ENCODE measurements around the gene TAF11L12.
"Not testable (repeated sequence)": the region's sequence is repeated elsewhere in the genome, so short reads cannot be mapped to it uniquely, and the experiment has no call there.

Gene TAF11L12

DNA sequence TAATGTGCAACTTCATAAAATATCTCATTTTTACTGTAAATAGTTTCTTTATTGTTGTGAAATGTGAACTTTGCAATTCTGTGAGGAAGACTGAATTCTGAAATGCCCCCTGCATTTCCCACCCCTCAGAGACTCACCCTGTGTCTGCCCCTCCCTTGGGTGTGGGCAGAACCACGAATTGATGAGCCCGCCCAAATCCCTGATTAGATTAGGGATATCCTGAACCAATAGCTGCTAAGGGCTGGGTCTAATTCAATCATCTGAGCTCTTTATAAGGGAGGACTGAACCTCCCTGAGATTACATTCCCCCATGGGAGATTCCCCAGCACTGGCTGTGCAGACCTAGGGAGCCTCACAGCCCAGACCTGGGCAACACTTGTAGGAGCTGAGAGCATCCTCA is at the start of gene TAF11L12:
TAF11L12 (plus strand) TSS at position 301 of the 400 bp plus-strand sequence.
- not testable (repeated sequence) for DNase-seq

DNA sequence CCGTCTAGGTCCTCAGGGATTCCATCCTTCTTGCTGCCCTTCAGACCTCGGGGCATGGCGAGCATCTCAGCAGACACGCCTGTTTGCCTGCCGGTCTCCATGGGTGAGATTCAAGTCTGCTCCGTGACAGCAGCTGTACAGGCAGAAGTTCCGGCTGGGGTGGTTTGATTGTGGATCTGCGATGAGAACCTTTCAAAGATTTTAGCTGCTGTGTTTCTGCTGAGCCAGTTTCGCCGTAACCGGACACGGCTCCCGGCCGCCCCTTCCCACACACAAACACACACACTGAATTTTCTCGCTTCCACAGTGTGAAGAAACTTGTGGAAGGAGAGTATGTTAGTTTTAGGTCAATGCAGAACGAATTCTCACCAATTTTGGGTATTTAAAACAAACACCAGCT is 24.5 kb upstream of the TAF11L12 start, which contains the start of gene TAF11L7:
TAF11L7 (minus strand) TSS at position 101 of the 400 bp plus-strand sequence.
- not testable (repeated sequence) for DNase-seq

DNA sequence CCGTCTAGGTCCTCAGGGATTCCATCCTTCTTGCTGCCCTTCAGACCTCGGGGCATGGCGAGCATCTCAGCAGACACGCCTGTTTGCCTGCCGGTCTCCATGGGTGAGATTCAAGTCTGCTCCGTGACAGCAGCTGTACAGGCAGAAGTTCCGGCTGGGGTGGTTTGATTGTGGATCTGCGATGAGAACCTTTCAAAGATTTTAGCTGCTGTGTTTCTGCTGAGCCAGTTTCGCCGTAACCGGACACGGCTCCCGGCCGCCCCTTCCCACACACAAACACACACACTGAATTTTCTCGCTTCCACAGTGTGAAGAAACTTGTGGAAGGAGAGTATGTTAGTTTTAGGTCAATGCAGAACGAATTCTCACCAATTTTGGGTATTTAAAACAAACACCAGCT is 19.3 kb upstream of the TAF11L12 start, which contains the start of gene TAF11L8:
TAF11L8 (minus strand) TSS at position 101 of the 400 bp plus-strand sequence.
- DNase-seq: not testable (repeated sequence)

DNA sequence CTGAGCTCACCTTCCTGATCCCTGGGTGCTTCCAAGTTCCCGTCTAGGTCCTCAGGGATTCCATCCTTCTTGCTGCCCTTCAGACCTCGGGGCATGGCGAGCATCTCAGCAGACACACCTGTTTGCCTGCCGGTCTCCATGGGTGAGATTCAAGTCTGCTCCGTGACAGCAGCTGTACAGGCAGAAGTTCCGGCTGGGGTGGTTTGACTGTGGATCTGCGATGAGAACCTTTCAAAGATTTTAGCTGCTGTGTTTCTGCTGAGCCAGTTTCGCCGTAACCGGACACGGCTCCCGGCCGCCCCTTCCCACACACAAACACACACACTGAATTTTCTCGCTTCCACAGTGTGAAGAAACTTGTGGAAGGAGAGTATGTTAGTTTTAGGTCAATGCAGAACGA is 15.9 kb upstream of the TAF11L12 start, which contains the start of gene TAF11L9:
TAF11L9 (minus strand) TSS at position 140 of the 400 bp plus-strand sequence.
- DNase-seq: not testable (repeated sequence)

DNA sequence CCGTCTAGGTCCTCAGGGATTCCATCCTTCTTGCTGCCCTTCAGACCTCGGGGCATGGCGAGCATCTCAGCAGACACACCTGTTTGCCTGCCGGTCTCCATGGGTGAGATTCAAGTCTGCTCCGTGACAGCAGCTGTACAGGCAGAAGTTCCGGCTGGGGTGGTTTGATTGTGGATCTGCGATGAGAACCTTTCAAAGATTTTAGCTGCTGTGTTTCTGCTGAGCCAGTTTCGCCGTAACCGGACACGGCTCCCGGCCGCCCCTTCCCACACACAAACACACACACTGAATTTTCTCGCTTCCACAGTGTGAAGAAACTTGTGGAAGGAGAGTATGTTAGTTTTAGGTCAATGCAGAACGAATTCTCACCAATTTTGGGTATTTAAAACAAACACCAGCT is 12.5 kb upstream of the TAF11L12 start, which contains the start of gene TAF11L10:
TAF11L10 (minus strand) TSS at position 101 of the 400 bp plus-strand sequence.
- DNase-seq: not testable (repeated sequence)

DNA sequence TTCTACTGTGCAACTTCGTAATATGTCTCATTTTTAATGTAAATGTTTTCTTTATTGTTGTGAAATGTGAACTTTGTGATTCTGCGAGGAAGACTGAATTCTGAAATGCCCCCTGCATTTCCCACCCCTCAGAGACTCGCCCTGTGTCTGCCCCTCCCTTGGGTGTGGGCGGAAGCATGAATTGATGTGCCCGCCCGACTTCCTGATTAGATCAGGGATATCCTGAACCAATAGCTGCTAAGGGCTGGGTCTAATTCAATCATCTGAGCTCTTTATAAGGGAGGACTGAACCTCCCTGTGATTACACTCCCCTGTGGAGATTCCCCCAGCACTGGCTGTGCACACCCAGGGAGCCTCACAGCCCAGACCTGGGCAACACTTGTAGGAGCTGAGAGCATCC is 6.3 kb upstream of the TAF11L12 start, which contains the start of gene TAF11L11:
TAF11L11 (plus strand) TSS at position 304 of the 400 bp plus-strand sequence.
- not testable (repeated sequence) for DNase-seq

DNA sequence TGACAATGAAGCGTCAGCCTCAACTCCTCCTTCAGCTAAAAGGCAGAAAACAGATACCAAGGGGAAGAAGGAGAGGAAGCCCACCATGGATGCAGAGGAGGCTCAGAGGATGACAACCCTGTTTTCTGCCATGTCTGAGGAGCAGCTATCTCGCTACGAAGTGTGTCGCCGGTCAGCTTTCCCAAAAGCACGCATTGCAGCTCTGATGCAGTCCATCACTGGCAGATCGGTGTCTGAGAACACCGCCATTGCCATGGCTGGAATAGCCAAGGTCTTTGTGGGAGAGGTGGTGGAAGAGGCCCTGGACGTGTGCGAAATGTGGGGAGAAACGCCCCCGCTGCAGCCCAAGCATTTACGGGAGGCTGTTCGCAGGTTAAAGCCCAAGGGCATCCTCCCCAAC is 5.2 kb upstream of the TAF11L12 start:
- no peak for DNase-seq

DNA sequence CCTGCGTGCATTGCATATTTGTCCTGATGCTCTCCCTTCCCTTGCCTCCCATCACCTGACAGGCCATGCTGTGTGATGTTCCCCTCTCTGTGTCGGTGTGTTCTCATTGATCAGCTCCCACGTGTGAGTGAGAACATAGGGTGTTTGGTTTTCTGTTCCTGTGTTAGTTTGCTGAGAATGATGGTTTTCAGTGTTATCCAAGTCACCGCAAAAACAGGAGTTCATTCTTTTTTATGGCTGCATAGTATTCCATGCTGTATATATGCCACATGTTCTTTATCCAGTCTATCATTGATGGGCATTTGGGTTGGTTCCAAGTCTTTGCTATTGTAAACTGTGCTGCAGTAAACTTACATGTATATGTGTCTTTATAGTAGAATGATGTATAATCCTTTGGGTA is 2.7 kb upstream of the TAF11L12 start:
- DNase-seq: not testable (repeated sequence)

DNA sequence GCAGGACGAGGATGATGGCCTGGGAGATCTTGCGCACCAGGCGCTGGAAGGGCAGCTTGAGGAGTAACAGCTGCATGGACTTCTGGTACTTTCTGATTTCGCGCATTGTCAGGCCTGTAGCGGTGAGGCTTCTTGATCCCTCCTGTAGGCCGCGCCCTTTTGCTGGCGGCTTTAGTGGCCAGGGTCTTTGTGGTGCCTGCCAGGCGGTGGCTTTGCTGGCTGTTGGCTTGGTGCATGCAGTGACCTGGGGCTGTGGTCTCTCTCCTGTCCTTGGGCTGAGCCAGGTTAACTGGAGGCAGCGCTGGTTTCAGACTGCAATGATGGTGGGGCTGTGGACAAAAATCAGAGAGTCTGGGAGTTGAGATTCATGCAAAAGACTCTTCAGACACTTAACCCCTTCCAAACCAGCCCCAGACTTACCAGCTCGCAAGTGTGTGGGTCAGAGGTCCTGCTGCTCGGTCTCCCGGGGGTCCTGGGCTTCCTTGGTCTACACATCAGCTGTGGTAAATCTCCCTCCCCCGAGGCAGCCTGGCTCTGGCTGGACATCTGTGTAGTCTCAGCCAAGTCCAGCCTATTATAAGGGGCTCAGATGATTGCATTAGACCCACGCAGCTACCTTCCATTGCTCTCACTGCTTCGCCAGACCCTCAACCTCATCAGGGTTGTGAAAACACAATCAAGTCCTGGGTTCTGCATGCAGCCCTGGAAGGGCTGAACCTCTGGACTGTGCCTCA is 4.8 kb downstream of the TAF11L12 start:
- DNase-seq: no peak

DNA sequence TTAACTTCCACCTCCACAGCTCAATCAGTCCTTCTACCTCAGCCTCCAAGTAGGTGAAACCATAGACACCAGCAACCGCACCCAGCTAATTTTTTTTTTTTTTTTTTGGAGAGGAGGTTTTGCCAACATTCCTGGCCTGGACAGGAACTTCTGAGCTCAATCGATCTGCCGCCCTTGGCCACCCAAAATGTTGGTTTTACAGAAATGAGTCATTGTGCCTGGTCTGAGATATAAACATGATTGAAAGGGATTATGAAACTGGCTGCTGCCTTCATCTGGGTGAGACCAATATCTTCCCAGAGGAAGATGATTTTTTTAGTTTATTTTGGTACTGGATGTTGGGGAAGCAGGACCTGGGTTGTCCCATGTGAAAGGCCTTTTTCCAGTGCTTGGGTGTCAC is 9.2 kb downstream of the TAF11L12 start:
- DNase-seq: no peak

DNA sequence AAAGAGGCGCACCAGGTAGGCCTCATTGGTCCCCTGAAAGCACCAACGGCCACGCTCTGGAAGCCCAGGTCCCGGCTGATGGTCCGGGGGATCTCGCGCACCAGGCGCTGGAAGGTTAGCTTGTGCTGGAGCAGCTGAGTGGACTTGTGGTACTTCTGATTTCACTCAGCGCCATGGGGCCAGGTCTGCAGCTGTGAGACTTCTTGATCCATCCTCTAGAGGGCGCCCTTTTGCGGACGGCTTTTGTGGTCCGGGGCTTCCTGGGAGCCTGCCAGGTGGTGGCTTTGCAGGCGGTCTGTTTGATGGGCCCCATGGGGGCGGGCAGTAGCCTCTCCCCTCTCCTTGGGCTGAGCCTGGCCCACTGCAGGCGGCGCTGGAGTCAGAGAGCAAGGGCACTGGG is 10.4 kb downstream of the TAF11L12 start:
- no peak for DNase-seq

DNA sequence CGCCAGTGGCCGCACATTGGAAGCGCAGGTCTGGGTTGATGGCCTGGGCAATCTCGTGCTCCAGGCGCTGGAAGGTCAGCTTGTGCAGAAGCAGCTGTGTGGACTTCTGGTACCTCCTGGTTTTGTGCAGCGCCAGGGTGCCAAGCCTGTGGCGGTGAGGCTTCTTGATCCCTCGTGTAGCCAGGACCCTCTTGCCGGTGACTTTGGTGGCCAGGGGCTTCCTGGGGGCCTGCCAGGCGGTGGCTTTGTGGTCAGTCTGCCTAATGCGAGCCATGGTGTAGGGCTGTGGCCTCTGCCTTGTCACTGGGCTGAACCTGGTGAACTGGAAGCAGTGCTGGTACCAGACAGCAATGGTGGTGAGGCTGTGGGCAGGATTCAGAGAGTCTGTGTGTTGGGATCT is 15.5 kb downstream of the TAF11L12 start:
- no peak for DNase-seq

DNA sequence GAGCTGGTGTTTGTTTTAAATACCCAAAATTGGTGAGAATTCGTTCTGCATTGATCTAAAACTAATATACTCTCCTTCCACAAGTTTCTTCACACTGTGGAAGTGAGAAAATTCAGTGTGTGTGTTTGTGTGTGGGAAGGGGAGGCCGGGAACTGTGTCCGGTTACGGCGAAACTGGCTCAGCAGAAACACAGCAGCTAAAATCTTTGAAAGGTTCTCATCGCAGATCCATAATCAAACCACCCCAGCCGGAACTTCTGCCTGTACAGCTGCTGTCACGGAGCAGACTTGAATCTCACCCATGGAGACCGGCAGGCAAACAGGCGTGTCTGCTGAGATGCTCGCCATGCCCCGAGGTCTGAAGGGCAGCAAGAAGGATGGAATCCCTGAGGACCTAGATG is 21.6 kb downstream of the TAF11L12 start, which contains the start of gene TAF11L13:
TAF11L13 (plus strand) TSS at position 301 of the 400 bp plus-strand sequence.
- not testable (repeated sequence) for DNase-seq

DNA sequence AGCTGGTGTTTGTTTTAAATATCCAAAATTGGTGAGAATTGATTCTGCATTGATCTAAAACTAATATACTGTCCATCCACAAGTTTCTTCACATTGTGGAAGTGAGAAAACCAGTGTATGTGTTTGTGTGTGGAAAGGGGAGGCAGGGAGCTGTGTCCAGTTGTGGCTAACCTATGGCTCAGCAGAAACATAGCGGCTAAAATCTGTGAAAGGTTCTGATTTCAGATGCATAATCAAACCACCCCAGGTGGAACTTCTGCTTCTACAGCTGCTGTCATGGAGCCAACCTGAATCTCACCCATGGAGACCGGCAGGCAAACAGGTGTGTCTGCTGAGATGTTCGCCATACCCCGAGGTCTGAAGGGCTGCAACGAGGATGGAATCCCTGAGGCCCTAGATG is 24.0 kb downstream of the TAF11L12 start, which contains the start of gene TAF11L14:
TAF11L14 (plus strand) TSS at position 301 of the 400 bp plus-strand sequence.
- DNase-seq: no peak

DNA sequence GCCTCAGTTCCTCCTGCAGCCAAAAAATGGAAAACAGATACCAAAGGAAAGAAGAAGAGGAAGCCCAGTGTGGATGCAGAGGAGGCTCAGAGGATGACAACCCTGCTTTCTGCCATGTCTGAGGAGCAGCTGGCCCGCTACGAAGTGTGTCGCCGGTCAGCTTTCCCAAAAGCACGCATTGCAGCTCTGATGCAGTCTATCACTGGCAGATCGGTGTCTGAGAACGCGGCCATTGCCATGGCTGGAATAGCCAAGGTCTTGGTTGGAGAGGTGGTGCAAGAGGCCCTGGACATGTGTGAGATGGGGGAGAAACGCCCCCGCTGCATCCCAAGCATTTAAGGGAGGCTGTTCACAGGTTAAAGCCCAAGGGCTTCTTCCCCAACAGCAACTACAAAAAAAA is 39.0 kb downstream of the TAF11L12 start:
- not testable (repeated sequence) for DNase-seq

DNA sequence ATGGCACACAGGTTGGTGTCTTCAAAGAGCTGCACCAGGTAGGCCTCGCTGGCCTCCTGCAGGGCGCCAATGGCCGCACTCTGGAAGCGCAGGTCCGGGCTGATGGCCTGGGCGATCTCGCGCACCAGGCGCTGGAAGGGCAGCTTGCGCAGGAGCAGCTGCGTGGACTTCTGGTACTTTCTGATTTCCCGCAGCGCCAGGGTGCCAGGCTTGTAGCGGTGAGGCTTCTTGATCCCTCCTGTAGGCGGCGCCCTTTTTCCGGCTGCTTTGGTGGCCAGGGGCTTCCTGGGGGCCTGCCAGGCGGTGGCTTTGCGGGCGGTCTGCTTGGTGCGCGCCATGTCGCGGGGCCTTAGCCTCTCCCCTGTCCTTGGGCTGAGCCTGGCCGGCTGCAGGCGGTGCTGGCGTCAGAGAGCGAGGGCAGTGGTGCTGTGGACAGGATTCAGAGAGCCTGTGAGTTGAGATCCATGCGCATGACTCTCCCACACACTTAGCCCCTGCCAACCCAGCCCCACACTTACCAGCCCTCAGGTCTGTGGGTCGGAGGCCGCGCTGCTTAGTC is 45.1 kb downstream of the TAF11L12 start:
- DNase-seq: not testable (repeated sequence)

DNA sequence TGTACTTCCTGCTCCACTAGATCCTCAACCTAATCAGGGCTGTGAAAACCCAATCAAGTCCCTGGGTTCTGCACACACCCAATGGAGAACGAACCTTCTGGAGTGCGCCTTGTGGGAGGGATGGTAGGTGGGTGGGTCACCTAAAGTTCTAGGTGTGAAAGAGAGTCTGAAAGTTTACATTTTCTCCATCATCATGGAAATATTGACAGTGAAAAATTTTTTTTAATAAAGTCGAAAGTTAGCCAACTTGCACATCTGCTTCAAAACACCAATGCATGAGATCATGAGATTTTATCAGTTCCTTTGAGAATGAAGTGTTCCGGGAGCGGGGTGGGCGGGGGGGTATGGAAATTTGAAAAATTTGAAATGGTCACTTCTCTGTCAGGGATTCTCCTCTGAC is 45.7 kb downstream of the TAF11L12 start:
- DNase-seq: no peak
